Pancreas (tissue), 10 donors: ENCODE results near the gene MYOF. TPM values are rescaled to one million over a fixed set of nuclear protein-coding genes. Genes with fewer than 3 reads are reported as not detected.
"Not testable (repeated sequence)": the region's sequence is repeated elsewhere in the genome, so short reads cannot be mapped to it uniquely, and the experiment has no call there.

Source experiments
- ATAC-seq, 4 donors: fragments of 200-7000 bp; cut with Tn5 transposase; one replicate each; pipeline versions ENCODE4 v1.8.0 to v1.9.1; 2020; ENCODE audit warnings: mild to moderate bottlenecking in 4 of 4, moderate library complexity in 4 of 4
- DNase-seq, 6 donors: peaks; one replicate each; pipeline ENCODE4 v3.0.0-alpha.2; 2020
- FAIRE-seq: peaks from 2 replicates; lab custom pipeline; 2012; peaks lifted over from hg19 to GRCh38; lab: Jason Lieb, UNC
- H3K27ac ChIP-seq, 4 donors: fragments of 200-600 bp; sonication (generic); 1 replicate in 3 of 4; 2 replicates in 1 of 4; pipeline versions ENCODE4 v1.5.0 to v1.8.0; 2020
- H3K27me3 ChIP-seq, 4 donors: fragments of 200-600 bp; one replicate each; pipeline ENCODE4 v1.8.0; 2021
- H3K36me3 ChIP-seq, 3 donors: fragments of 200-600 bp; sonication (generic) in 1 of 3; one replicate each; pipeline versions ENCODE4 v1.5.0 to v1.8.0; 2020 to 2021
- H3K4me1 ChIP-seq, 3 donors: fragments of 200-600 bp; one replicate each; pipeline ENCODE4 v1.8.0; 2021
- H3K4me3 ChIP-seq, 4 donors: fragments of 200-600 bp; sonication (generic) in 2 of 4; one replicate each; pipeline versions ENCODE4 v1.5.0 to v1.8.0; 2020 to 2021
- H3K9me3 ChIP-seq, 4 donors: fragments of 200-600 bp; one replicate each; pipeline ENCODE4 v1.8.0; 2021
- CTCF ChIP-seq, 4 donors: fragments of 200-600 bp; sonication (generic) in 3 of 4; IDR thresholded peaks; one replicate each; pipeline versions ENCODE4 v1.5.0 to v1.8.0; 2021; ENCODE audit warnings: antibody characterized with exemption in 4 of 4
- WGBS, 2 donors: extraction: QIAGEN DNeasy Blood & Tissue Kit; methylation state at CpG; one replicate each; pipeline ENCODE4 v1.1.7; 2013; 5-methylcytosine and 5-hydroxymethylcytosine counted together
- intact Hi-C, 3 donors: fragments of 100-400 bp; cut with DNase I; formaldehyde crosslinking; loops; one replicate each; pipeline versions ENCODE4 v1.11.1 to v1.14.2; 2022
- polyA plus RNA-seq, 2 donors: library from polyadenylated mRNA; stranded (reverse); fragments of 200-250 nt; gene quantifications; one replicate each; pipeline ENCODE4 v1.2.3, GENCODE V29; 2013
- total RNA-seq, 6 donors: library from RNA; stranded (reverse); fragmentation: NEBNext Ultra II Directional in 4 of 6; extraction: Animal tissue kit (Norgen Biotek cat#: 25700) in 4 of 6; gene quantifications; one replicate each; pipeline versions ENCODE4 v1.2.1 to v1.2.4, GENCODE V29; 2021 to 2023
- donor health status: healthy with polysubstance abuse.
- donor health status: DM: no; HTN: no; CAD: no; lungs with moderate emphysema.
- donor health status: DM: no; HTN: no; CAD: no.
- donor health status: control.
- donor health status: control.
- donor health status: Bipolar disorder and iron deficiency.
- donor health status: DM: yes; HTN: yes; CAD: no.
- donor health status: DM: no; HTN: no; CAD: no.
- donor health status: DM: no; HTN: no; CAD: no.
- donor health status: DM: yes; HTN: yes; CAD: no.

MYOF gene
- total and polyA plus RNA-seq, 8 donors, result 4.7 to 38.2 (median 12.0) TPM

- no peak for ATAC-seq
These were observed 13.5 kb downstream of the MYOF start for GRCh38 chr10:93468461-93469213.

GRCh38 chr10:93467635-93468034 is 14.5 kb downstream of the MYOF start:
- H3K27me3 ChIP-seq, FAIRE-seq, intact Hi-C loops, DNase-seq, ATAC-seq, H3K4me3 ChIP-seq, H3K36me3 ChIP-seq, H3K9me3 ChIP-seq: not testable (repeated sequence)
- 67 to 73% methylated on average over 2 of the region's 4 CpGs for WGBS, 2 donors
- H3K4me1 ChIP-seq, result peaks cover 0 to 22% (median 0%) of the 10 kb centered on the region in 3 donors
- H3K27ac ChIP-seq, result peak overlapping the region in 1 of 4 donors; percentile 10

More at GRCh38 chr10:93468461-93469213, 13.5 kb downstream of the MYOF start:
- intact Hi-C loops, result no loop called here
- Histone ChIP-seq H3K4me3 (no peak overlapping the region), H3K9me3 (no peaks in the 10 kb centered on the region), H3K27me3 (no peaks in the 10 kb centered on the region), H3K27ac (peak overlapping the region in 2 of 4 donors; percentile 10 to 15), H3K36me3 (no peaks in the 10 kb centered on the region), H3K4me1 (peaks cover 0 to 19% (median 0%) of the 10 kb centered on the region in 3 donors)
- DNase-seq (no peak), FAIRE-seq (no peak)
- 80 to 86% methylated on average over 10 of the region's 10 CpGs for WGBS, 2 donors
- TF ChIP-seq CTCF (IDR thresholded peaks at IDR 0.05), result no peak

- ATAC-seq, result peak; percentile 79 to 87 (median 83)
- DNase-seq, result peak; percentile 66 to 78 (median 70)
- no peak overlapping the region for H3K4me3 ChIP-seq
- 27 to 32% methylated on average over 7 to 8 of the region's 8 CpGs for WGBS, 2 donors
- no peak for TF ChIP-seq CTCF (IDR thresholded peaks at IDR 0.05)
- peak overlapping the region; percentile 55 to 86 (median 80) for H3K27ac ChIP-seq
- H3K27me3 ChIP-seq, result no peaks in the 10 kb centered on the region
- peaks cover 0 to 18% (median 0%) of the 10 kb centered on the region in 3 donors for H3K4me1 ChIP-seq
- no peaks in the 10 kb centered on the region for H3K9me3 ChIP-seq
- H3K36me3 ChIP-seq, result no peaks in the 10 kb centered on the region
- no peak for FAIRE-seq
- intact Hi-C loops, result no loop called here
These were observed 16.1 kb downstream of the MYOF start for GRCh38 chr10:93465806-93466675.

- H3K4me1 ChIP-seq, result peaks cover 0 to 14% (median 0%) of the 10 kb centered on the region in 3 donors
- 81 to 83% methylated on average over 5 of the region's 5 CpGs for WGBS, 2 donors
- no peaks in the 10 kb centered on the region for H3K36me3 ChIP-seq
- ATAC-seq, result no peak
- intact Hi-C loops, result no loop called here
- no peak for FAIRE-seq
- H3K4me3 ChIP-seq, result no peak overlapping the region
- no peaks in the 10 kb centered on the region for H3K27me3 ChIP-seq
- TF ChIP-seq CTCF (IDR thresholded peaks at IDR 0.05), result no peak
- no peaks in the 10 kb centered on the region for H3K9me3 ChIP-seq
- peak overlapping the region; percentile 55 to 86 (median 80) for H3K27ac ChIP-seq
- no peak for DNase-seq
These were observed 17.3 kb downstream of the MYOF start for GRCh38 chr10:93464776-93465388.
